HepG2 (cell line): ENCODE data around the gene PNKD. TPM values are rescaled to one million over a fixed set of nuclear protein-coding genes. Genes with fewer than 3 reads are reported as not detected.

Experiments
- ELF1 ChIP-seq: sonication (generic); formaldehyde crosslinking; IDR thresholded peaks from 2 replicates; pipeline ENCODE4 v1.4.0; 2020; ENCODE audit warnings: missing genetic modification reagents
- HOXA7 ChIP-seq: sonication (generic); formaldehyde crosslinking; IDR thresholded peaks from 2 replicates; pipeline ENCODE4 v1.8.1; 2022; ENCODE audit warnings: mild to moderate bottlenecking, missing genetic modification reagents, moderate library complexity
- IKZF4 ChIP-seq: sonication (generic); formaldehyde crosslinking; IDR thresholded peaks from 2 replicates; pipeline ENCODE4 v1.5.1; 2020; ENCODE audit warnings: borderline replicate concordance, mild to moderate bottlenecking, low read depth, missing genetic modification reagents; ENCODE audit errors: not compliant biosample characterization
- JUN ChIP-seq: sonication (generic); formaldehyde crosslinking; IDR thresholded peaks from 2 replicates; pipeline ENCODE4 v1.4.0; 2020; ENCODE audit warnings: mild to moderate bottlenecking, missing genetic modification reagents
- KDM5A ChIP-seq: fragments of 200-600 bp; sonication (generic); IDR thresholded peaks from 2 replicates; pipeline ENCODE4 v1.7.0; 2018; ENCODE audit warnings: antibody characterized with exemption, mild to moderate bottlenecking, low read length, borderline replicate concordance
- MEF2D ChIP-seq: sonication (generic); formaldehyde crosslinking; IDR thresholded peaks from 2 replicates; pipeline ENCODE4 v1.5.1; 2020; ENCODE audit warnings: mild to moderate bottlenecking, missing genetic modification reagents
- NAIF1 ChIP-seq: sonication (generic); formaldehyde crosslinking; IDR thresholded peaks from 2 replicates; pipeline ENCODE4 v1.5.0; 2020; ENCODE audit warnings: mild to moderate bottlenecking, missing genetic modification reagents, borderline replicate concordance
- NR2F2 ChIP-seq: IDR thresholded peaks from 2 replicates; pipeline ENCODE4 v1.6.1; 2012; ENCODE audit warnings: low read depth, inconsistent platforms, borderline replicate concordance
- PAF1 ChIP-seq: IDR thresholded peaks from 2 replicates; pipeline ENCODE4 v1.6.1; 2016; ENCODE audit warnings: missing genetic modification reagents, missing compliant biosample characterization
- SMARCE1 ChIP-seq: fragments of 450-650 bp; IDR thresholded peaks from 2 replicates; pipeline ENCODE4 v1.6.1; 2017; ENCODE audit warnings: borderline replicate concordance
- SPEN ChIP-seq: sonication (generic); formaldehyde crosslinking; IDR thresholded peaks from 2 replicates; pipeline ENCODE4 v1.5.1; 2020; ENCODE audit warnings: low read depth, mild to moderate bottlenecking, missing genetic modification reagents
- TARDBP ChIP-seq: sonication (generic); formaldehyde crosslinking; IDR thresholded peaks from 2 replicates; pipeline ENCODE4 v1.8.0; 2022; ENCODE audit warnings: mild to moderate bottlenecking, missing genetic modification reagents
- TCF7L2 ChIP-seq: IDR thresholded peaks from 2 replicates; pipeline ENCODE4 v1.6.1; 2011; ENCODE audit warnings: mild to moderate bottlenecking, low read depth, low read length, moderate library complexity
- ZBTB7A ChIP-seq: sonication (generic); formaldehyde crosslinking; IDR thresholded peaks from 2 replicates; pipeline ENCODE4 v1.8.0; 2022; ENCODE audit warnings: mild to moderate bottlenecking, missing genetic modification reagents
- ZEB1 ChIP-seq: IDR thresholded peaks from 2 replicates; pipeline ENCODE4 v1.6.1; 2012; ENCODE audit warnings: mild to moderate bottlenecking, low read depth, inconsistent platforms; ENCODE audit not compliant: insufficient replicate concordance
- ZFP90 ChIP-seq: sonication (generic); formaldehyde crosslinking; IDR thresholded peaks from 2 replicates; pipeline ENCODE4 v1.8.0; 2022; ENCODE audit warnings: missing genetic modification reagents, mild to moderate bottlenecking, inconsistent platforms, borderline replicate concordance
- ZNF34 ChIP-seq: sonication (generic); formaldehyde crosslinking; IDR thresholded peaks from 2 replicates; pipeline ENCODE4 v1.4.0; 2020; ENCODE audit warnings: mild to moderate bottlenecking, missing genetic modification reagents, borderline replicate concordance
- ZNF350 ChIP-seq: sonication (generic); formaldehyde crosslinking; IDR thresholded peaks from 2 replicates; pipeline ENCODE4 v1.4.0; 2020; ENCODE audit warnings: mild to moderate bottlenecking, low read depth, missing genetic modification reagents, borderline replicate concordance
- polyA plus RNA-seq, 8 experiments: library from polyadenylated mRNA; depleted of rRNA in 3 of 8; stranded (reverse) in 7 of 8; unstranded in 1 of 8; fragments of >200 nt; fragmentation: Illumina TruSeq in 4 of 8; extraction: Trizol in 4 of 8; gene quantifications; 2 replicates each; pipeline versions ENCODE4 v1.2.1 to v1.2.3, GENCODE V29; 2011 to 2016; ENCODE audit warnings: low read depth in 4 of 8, missing spikeins in 1 of 8, mixed read lengths in 1 of 8; ENCODE audit not compliant: insufficient read depth in 1 of 8
- total RNA-seq, 5 experiments: library from RNA; depleted of rRNA; stranded (reverse); fragments of >200 nt; fragmentation: Illumina TruSeq; extraction: Trizol; gene quantifications; 2 replicates each; pipeline ENCODE4 v1.2.3, GENCODE V29; 2016; ENCODE audit warnings: low read depth in 1 of 5
- TF ChIP-seq, protein P1 (sequence below): IDR thresholded peaks from 2 replicates; pipeline ENCODE4 v1.6.1; 2018; ENCODE audit warnings: missing genetic modification reagents, mild to moderate bottlenecking, missing compliant biosample characterization
- TF ChIP-seq, protein P2 (sequence below): IDR thresholded peaks from 2 replicates; pipeline ENCODE4 v1.4.0; 2020; ENCODE audit warnings: mild to moderate bottlenecking, missing genetic modification reagents
- TF ChIP-seq, protein P3 (sequence below): sonication (generic); formaldehyde crosslinking; conservative IDR thresholded peaks from 2 replicates; pipeline ENCODE4 v1.4.0; 2020; ENCODE audit warnings: mild to moderate bottlenecking, missing genetic modification reagents, moderate library complexity

Gene PNKD
- total and polyA plus RNA-seq, 2 of the 13 experiments (the other 11 are each of a cell fraction or from before 2014, with no cell fraction given), result 55.9 to 80.4 TPM

DNA sequence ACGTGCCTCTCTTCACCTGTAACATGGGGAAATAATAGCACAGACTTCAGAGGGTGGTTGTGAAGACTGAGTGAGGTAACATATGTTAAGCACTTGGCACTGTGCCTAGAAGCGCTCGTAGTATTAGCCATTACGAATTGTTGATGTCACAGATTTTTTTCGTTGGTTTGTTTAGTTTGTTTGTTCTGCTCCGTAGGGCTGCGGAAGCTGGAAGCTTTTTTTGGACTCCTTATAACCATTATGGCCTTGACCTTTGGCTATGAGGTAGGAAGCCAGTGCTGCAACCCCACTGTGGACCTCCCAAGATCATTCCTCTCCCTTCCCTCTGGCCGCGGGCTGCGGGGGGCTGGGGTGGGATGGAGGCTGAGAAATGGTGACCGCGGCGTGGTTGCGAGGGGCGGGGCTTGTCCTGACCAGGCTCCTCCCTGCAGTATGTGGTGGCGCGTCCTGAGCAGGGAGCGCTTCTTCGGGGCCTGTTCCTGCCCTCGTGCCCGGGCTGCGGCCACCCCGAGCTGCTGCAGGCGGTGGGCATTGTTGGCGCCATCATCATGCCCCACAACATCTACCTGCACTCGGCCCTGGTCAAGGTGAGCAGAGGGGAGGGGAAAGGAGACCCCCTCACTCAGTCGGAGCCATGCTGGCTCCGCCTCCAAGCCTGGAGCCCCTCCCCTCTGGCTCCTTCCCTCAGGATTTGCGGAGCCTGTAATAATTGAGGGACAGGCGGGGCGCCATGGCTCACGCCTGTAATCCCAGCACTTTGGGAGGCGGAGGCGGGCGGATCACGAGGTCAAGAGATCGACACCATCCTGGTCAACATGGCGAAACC, 117.3 kb downstream of the PNKD start (continued):
- TF ChIP-seq, protein P1, sequence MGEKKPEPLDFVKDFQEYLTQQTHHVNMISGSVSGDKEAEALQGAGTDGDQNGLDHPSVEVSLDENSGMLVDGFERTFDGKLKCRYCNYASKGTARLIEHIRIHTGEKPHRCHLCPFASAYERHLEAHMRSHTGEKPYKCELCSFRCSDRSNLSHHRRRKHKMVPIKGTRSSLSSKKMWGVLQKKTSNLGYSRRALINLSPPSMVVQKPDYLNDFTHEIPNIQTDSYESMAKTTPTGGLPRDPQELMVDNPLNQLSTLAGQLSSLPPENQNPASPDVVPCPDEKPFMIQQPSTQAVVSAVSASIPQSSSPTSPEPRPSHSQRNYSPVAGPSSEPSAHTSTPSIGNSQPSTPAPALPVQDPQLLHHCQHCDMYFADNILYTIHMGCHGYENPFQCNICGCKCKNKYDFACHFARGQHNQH (CRISPR knock-in tag), result peak; percentile 37; the same call in 1 of the 2 replicates
- TF ChIP-seq ZFP90 (no peak), ELF1 (CRISPR knock-in tag) (no peak), PAF1 (no peak), JUN (CRISPR knock-in tag) (no peak; the same call in 1 of the 2 replicates), MEF2D (CRISPR knock-in tag) (peak; percentile 96), ZNF350 (CRISPR knock-in tag) (0 out of 2 replicates have a peak, but pooled peaks have one; percentile 26), ZBTB7A (CRISPR knock-in tag) (peak; percentile 84), HOXA7 (CRISPR knock-in tag) (no peak), TCF7L2 (no peak), KDM5A (no peak), NAIF1 (CRISPR knock-in tag) (no peak), ZNF34 (no peak), ZEB1 (no peak), NR2F2 (peak; percentile 56), IKZF4 (CRISPR knock-in tag) (peak; percentile 25), SPEN (CRISPR knock-in tag) (peak; percentile 16; the same call in 1 of the 2 replicates), TARDBP (peak; percentile 28; the same call in 1 of the 2 replicates), SMARCE1 (no peak)
- TF ChIP-seq, protein P2, sequence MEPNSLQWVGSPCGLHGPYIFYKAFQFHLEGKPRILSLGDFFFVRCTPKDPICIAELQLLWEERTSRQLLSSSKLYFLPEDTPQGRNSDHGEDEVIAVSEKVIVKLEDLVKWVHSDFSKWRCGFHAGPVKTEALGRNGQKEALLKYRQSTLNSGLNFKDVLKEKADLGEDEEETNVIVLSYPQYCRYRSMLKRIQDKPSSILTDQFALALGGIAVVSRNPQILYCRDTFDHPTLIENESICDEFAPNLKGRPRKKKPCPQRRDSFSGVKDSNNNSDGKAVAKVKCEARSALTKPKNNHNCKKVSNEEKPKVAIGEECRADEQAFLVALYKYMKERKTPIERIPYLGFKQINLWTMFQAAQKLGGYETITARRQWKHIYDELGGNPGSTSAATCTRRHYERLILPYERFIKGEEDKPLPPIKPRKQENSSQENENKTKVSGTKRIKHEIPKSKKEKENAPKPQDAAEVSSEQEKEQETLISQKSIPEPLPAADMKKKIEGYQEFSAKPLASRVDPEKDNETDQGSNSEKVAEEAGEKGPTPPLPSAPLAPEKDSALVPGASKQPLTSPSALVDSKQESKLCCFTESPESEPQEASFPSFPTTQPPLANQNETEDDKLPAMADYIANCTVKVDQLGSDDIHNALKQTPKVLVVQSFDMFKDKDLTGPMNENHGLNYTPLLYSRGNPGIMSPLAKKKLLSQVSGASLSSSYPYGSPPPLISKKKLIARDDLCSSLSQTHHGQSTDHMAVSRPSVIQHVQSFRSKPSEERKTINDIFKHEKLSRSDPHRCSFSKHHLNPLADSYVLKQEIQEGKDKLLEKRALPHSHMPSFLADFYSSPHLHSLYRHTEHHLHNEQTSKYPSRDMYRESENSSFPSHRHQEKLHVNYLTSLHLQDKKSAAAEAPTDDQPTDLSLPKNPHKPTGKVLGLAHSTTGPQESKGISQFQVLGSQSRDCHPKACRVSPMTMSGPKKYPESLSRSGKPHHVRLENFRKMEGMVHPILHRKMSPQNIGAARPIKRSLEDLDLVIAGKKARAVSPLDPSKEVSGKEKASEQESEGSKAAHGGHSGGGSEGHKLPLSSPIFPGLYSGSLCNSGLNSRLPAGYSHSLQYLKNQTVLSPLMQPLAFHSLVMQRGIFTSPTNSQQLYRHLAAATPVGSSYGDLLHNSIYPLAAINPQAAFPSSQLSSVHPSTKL (CRISPR knock-in tag), result peak; percentile 77
- TF ChIP-seq, protein P3, sequence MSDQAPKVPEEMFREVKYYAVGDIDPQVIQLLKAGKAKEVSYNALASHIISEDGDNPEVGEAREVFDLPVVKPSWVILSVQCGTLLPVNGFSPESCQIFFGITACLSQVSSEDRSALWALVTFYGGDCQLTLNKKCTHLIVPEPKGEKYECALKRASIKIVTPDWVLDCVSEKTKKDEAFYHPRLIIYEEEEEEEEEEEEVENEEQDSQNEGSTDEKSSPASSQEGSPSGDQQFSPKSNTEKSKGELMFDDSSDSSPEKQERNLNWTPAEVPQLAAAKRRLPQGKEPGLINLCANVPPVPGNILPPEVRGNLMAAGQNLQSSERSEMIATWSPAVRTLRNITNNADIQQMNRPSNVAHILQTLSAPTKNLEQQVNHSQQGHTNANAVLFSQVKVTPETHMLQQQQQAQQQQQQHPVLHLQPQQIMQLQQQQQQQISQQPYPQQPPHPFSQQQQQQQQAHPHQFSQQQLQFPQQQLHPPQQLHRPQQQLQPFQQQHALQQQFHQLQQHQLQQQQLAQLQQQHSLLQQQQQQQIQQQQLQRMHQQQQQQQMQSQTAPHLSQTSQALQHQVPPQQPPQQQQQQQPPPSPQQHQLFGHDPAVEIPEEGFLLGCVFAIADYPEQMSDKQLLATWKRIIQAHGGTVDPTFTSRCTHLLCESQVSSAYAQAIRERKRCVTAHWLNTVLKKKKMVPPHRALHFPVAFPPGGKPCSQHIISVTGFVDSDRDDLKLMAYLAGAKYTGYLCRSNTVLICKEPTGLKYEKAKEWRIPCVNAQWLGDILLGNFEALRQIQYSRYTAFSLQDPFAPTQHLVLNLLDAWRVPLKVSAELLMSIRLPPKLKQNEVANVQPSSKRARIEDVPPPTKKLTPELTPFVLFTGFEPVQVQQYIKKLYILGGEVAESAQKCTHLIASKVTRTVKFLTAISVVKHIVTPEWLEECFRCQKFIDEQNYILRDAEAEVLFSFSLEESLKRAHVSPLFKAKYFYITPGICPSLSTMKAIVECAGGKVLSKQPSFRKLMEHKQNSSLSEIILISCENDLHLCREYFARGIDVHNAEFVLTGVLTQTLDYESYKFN, result peak; percentile 85
